T-cell (primary cell): ENCODE data around the gene SPOCD1. TPM values are rescaled to one million over a fixed set of nuclear protein-coding genes. Genes with fewer than 3 reads are reported as not detected.

Experiments used
- ATAC-seq, 4 experiments: fragments of 200-7000 bp in 3 of 4; fragments of 150-1000 bp in 1 of 4; cut with Tn5 transposase; replicated peaks in 1 of 4; 1 replicate in 3 of 4; 2 replicates in 1 of 4; pipeline ENCODE4 v1.10.0; 2021; ENCODE audit warnings: moderate library complexity in 3 of 4, mild to moderate bottlenecking in 2 of 4, moderate number of reproducible peaks in 1 of 4
- CTCF ChIA-PET, 2 donors: fragments of 300-600 bp; sonication (Branson Sonifier 250); formaldehyde crosslinking; loops; one replicate each; lab custom pipeline; 2022; ENCODE audit warnings: antibody characterized with exemption in 2 of 2; lab: Charles Lee
- POLR2A ChIA-PET, 2 donors: fragments of 300-600 bp; sonication (Branson Sonifier 250); formaldehyde crosslinking; loops; one replicate each; lab custom pipeline; 2022; ENCODE audit warnings: antibody characterized with exemption in 2 of 2; lab: Charles Lee
- DNase-seq, 35 experiments: peaks; one replicate each; pipeline versions ENCODE4 v3.0.0 to v3.0.0-alpha.2; 2013 to 2023
- H3K27ac ChIP-seq: one replicate; pipeline ENCODE4 v1.5.1; 2013; ENCODE audit warnings: low read length
- H3K27me3 ChIP-seq, 2 experiments: replicated peaks in 1 of 2; 1 replicate in 1 of 2; 2 replicates in 1 of 2; pipeline versions ENCODE4 v1.6.1 to v1.7.0; 2013; ENCODE audit warnings: low read length in 1 of 2, mixed read lengths in 1 of 2; ENCODE audit not compliant: control insufficient read depth in 2 of 2, insufficient read depth in 2 of 2; ENCODE audit errors: extremely low read depth in 1 of 2
- H3K36me3 ChIP-seq, 2 donors: 1 replicate in 1 of 2; 2 replicates in 1 of 2; pipeline versions ENCODE4 v1.6.1 to v1.7.0; 2013; ENCODE audit warnings: low read length in 1 of 2; ENCODE audit not compliant: control insufficient read depth in 2 of 2, insufficient read depth in 1 of 2; ENCODE audit errors: extremely low read depth in 1 of 2
- H3K4me1 ChIP-seq, 2 experiments: 1 replicate in 1 of 2; 2 replicates in 1 of 2; pipeline versions ENCODE4 v1.6.1 to v1.7.0; 2013; ENCODE audit warnings: low read length in 2 of 2, mixed read lengths in 1 of 2; ENCODE audit not compliant: insufficient read depth in 2 of 2, control insufficient read depth in 1 of 2; ENCODE audit errors: extremely low read depth in 1 of 2
- H3K4me3 ChIP-seq, 2 donors: 1 replicate in 1 of 2; 2 replicates in 1 of 2; pipeline versions ENCODE4 v1.5.1 to v1.7.0; 2013; ENCODE audit warnings: mild to moderate bottlenecking in 2 of 2, low read length in 1 of 2, moderate library complexity in 1 of 2; ENCODE audit not compliant: control insufficient read depth in 1 of 2; ENCODE audit errors: extremely low read depth in 1 of 2
- H3K9me3 ChIP-seq: 2 replicates; pipeline ENCODE4 v1.7.0; 2013
- H3K27ac Mint-ChIP-seq, 2 donors: one replicate each; pipeline ENCODE4 v1.8.0; 2020 to 2021; ENCODE audit warnings: mild to moderate bottlenecking in 2 of 2, mixed read lengths in 2 of 2
- H3K27me3 Mint-ChIP-seq, 2 donors: one replicate each; pipeline ENCODE4 v1.8.0; 2021 to 2022; ENCODE audit warnings: mixed read lengths in 2 of 2
- H3K36me3 Mint-ChIP-seq: one replicate; pipeline ENCODE4 v1.8.0; 2021; ENCODE audit warnings: mixed read lengths
- H3K4me1 Mint-ChIP-seq, 3 donors: one replicate each; pipeline ENCODE4 v1.8.0; 2020 to 2022; ENCODE audit warnings: mixed read lengths in 3 of 3, mild to moderate bottlenecking in 1 of 3
- H3K4me3 Mint-ChIP-seq, 3 donors: one replicate each; pipeline ENCODE4 v1.8.0; 2020 to 2022; ENCODE audit warnings: mild to moderate bottlenecking in 3 of 3, mixed read lengths in 3 of 3, moderate library complexity in 3 of 3
- H3K9me3 Mint-ChIP-seq, 3 donors: one replicate each; pipeline ENCODE4 v1.8.0; 2020 to 2022; ENCODE audit warnings: mixed read lengths in 3 of 3
- WGBS: methylation state at CpG from one replicate; pipeline ENCODE4 v1.1.5; 2013; ENCODE audit warnings: missing lambda C conversion rate; ENCODE audit not compliant: insufficient coverage; 5-methylcytosine and 5-hydroxymethylcytosine counted together
- total RNA-seq, 35 experiments: library from RNA in 6 of 35; stranded (reverse) in 6 of 35; fragments of 120-200 nt in 1 of 35; gene quantifications; one replicate each; pipeline versions ENCODE4 v1.2.1 to v1.2.4 and lab custom pipeline; 2013 to 2026

The SPOCD1 gene
- total RNA-seq, 5 donors from 2014 or later (not counting 1 experiment from before 2014, with no cell fraction given): not detected

GRCh38 chr1:31800674-31800967 is 15.2 kb downstream of the SPOCD1 start:
- Mint-ChIP-seq H3K27ac (no peak overlapping the region), H3K4me1 (peaks cover 5 to 13% (median 11%) of the 10 kb centered on the region in 3 donors), H3K4me3 (no peak overlapping the region), H3K36me3 (no peaks in the 10 kb centered on the region), H3K9me3 (no peaks in the 10 kb centered on the region), H3K27me3 (peaks cover 4 to 13% of the 10 kb centered on the region in 2 donors)
- Histone ChIP-seq H3K4me3 (no peak overlapping the region), H3K27me3 (peaks cover 0 to 43% of the 10 kb centered on the region in 2 experiments), H3K9me3 (no peaks in the 10 kb centered on the region), H3K36me3 (no peaks in the 10 kb centered on the region), H3K4me1 (no peaks in the 10 kb centered on the region), H3K27ac (no peak overlapping the region)
- no peak for DNase-seq
- 93% methylated on average over 2 of the region's 4 CpGs for WGBS
- CTCF ChIA-PET: no interaction called here
- ATAC-seq: no peak
- POLR2A ChIA-PET: no interaction called here

DNA sequence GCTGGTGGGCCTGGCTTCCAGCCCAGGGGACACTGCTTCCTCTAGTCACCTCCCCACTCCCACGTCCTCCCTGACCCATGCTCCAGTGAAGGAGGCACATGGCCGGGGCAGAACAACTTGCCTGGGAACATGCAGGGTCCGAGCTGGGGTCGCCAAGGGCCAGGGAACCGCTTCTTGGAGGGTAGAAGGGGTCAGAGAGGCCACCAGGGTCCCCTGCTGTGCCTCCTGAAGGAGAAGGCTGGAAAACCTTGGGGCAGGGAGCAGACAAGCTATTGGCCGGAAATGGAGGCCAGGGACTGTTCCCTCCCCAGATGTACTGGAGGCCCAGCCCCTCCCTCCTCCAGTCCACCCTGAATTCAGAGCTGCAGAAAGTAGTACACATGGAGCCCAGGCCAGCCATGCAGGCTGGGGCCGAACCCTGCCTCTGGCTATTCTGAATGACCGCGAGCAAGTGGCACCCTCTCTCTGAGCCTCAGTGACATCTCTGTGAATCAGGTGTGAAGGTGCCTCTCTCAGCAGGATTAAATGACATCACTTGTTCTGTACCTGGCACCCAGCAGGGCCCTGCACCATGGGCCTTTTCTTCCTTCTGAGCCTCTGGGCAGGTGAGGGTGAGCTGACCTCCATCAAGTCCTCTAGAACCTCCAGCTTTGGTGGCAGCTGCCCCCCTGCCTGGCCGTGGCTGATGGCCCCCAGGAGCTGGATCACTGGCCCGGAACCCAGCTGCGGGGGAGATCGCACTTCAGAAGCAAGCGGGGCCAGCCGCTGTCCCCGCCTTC is 15.7 kb downstream of the SPOCD1 start:
- Histone ChIP-seq H3K27ac (no peak overlapping the region), H3K9me3 (no peaks in the 10 kb centered on the region), H3K4me3 (no peak overlapping the region), H3K36me3 (no peaks in the 10 kb centered on the region), H3K27me3 (peaks cover 0 to 43% of the 10 kb centered on the region in 2 experiments), H3K4me1 (no peaks in the 10 kb centered on the region)
- Mint-ChIP-seq H3K27ac (no peak overlapping the region), H3K27me3 (peaks cover 4 to 14% of the 10 kb centered on the region in 2 donors), H3K9me3 (no peaks in the 10 kb centered on the region), H3K36me3 (no peaks in the 10 kb centered on the region), H3K4me3 (no peak overlapping the region), H3K4me1 (peaks cover 5 to 13% (median 11%) of the 10 kb centered on the region in 3 donors)
- no peak for ATAC-seq
- WGBS: 79% methylated on average over 6 of the region's 16 CpGs
- no peak for DNase-seq
- CTCF ChIA-PET: interaction anchor here in 1 of 2 donors (0.6 to 1.1 kb wide), 2 partner anchors 66 to 600 kb away, joined by 3 to 4 read pairs; no protein-coding TSS in a partner anchor
- POLR2A ChIA-PET: interaction anchor here in 1 of 2 donors (0.7 kb wide), 3 partner anchors 12 to 527 kb away, joined by 3 to 10 read pairs (median 4); no protein-coding TSS in a partner anchor

DNA sequence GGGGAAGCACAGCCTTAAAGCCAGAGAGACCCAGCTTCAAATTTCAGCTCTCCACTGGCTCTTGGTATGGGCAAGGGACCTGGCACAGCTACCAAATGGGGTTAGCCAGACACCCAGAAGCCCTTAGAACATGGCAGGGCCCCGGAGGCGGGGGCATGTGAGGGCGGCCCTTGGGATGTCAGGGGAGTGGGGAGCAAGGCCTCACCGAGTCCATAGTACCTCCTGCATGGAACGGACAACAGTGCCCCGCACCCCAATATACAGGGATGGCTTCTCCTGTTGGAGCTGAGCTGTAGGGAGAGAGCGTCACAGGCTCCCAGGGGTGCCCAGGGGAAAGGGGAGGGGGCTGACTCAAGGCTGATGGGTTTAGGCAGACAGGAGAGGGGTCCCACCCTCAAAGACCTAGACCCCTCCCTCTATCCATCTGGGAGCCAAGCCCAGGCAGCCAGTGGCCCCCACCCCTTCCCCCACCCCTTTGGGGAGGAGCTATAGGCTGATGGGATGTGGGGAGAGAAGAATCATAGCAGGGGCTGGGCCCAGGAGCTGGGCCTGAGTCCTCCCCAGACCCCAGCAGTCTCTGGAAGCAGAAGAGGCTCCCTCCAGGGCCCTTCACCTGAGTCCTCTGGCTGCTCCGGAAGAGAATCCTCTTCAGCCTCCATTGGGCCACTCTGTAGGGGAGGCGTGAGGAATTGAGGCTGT is 16.5 kb downstream of the SPOCD1 start:
- ChIA-PET CTCF (interaction anchor here in 1 of 2 donors (0.6 to 1.1 kb wide), 2 partner anchors 65 to 600 kb away, joined by 3 to 4 read pairs; no protein-coding TSS in a partner anchor), POLR2A (interaction anchor here in 1 of 2 donors (0.7 kb wide), 3 partner anchors 11 to 526 kb away, joined by 3 to 10 read pairs (median 4); no protein-coding TSS in a partner anchor)

DNA sequence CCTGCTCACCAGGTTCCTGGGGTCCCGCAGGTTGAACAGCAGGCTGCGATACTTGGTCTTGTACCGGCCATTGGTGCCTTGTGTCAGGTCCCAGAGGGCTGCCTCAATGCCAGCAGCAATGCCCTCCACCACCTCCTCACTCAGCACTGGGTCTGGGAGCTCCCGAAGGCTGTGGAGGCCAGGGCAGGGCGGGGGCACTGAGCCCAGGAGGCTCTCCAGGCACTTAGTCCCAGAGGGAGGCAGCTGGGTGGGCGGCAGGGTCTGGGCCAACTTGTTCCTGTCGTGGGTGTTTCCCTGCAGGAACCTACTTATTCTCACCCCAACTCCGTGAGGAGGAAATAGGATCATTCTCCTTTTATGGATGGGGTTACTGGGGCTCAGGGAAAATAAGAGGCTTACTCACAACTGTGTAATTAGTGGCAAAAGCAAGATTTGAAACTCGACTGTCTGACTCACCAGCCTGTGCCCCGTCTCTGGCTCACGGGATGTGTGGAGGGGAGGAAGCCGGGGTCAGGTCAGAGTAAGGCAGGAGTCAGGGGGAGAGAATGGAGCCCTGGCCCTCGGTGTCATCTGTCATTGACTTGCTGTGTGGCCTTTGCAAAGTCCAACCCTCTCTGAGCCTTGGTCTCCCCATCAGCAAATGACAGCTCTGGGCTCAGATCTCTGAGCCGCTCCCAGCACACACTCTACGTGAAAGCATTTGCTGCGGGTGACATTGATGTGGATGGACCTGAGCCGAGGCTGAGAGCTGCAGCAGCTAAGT is 17.2 kb downstream of the SPOCD1 start:
- no peak for ATAC-seq
- Histone ChIP-seq H3K27me3 (peaks cover 0 to 43% of the 10 kb centered on the region in 2 experiments), H3K36me3 (no peaks in the 10 kb centered on the region), H3K4me1 (no peaks in the 10 kb centered on the region), H3K4me3 (no peak overlapping the region), H3K9me3 (no peaks in the 10 kb centered on the region), H3K27ac (no peak overlapping the region)
- ChIA-PET POLR2A (no interaction called here), CTCF (interaction anchor here in 1 of 2 donors (0.6 kb wide), 1 partner anchor 168 kb away, joined by 7 read pairs; no protein-coding TSS in a partner anchor)
- H3K4me1 Mint-ChIP-seq: peaks cover 5 to 11% (median 11%) of the 10 kb centered on the region in 3 donors
- H3K9me3 Mint-ChIP-seq: no peaks in the 10 kb centered on the region
- WGBS: 73% methylated on average over 13 of the region's 17 CpGs
- DNase-seq: no peak
- no peak overlapping the region for H3K4me3 Mint-ChIP-seq
- no peak overlapping the region for H3K27ac Mint-ChIP-seq
- peaks cover 4 to 14% of the 10 kb centered on the region in 2 donors for H3K27me3 Mint-ChIP-seq
- no peaks in the 10 kb centered on the region for H3K36me3 Mint-ChIP-seq

More for the DNA sequence above, 16.5 kb downstream of the SPOCD1 start:
- no peak overlapping the region for H3K4me3 Mint-ChIP-seq
- no peak overlapping the region for H3K27ac ChIP-seq
- no peak for ATAC-seq
- no peak for DNase-seq
- H3K9me3 ChIP-seq: no peaks in the 10 kb centered on the region
- H3K4me1 Mint-ChIP-seq: peaks cover 5 to 13% (median 11%) of the 10 kb centered on the region in 3 donors
- no peaks in the 10 kb centered on the region for H3K9me3 Mint-ChIP-seq
- peaks cover 4 to 14% of the 10 kb centered on the region in 2 donors for H3K27me3 Mint-ChIP-seq
- no peaks in the 10 kb centered on the region for H3K4me1 ChIP-seq
- H3K36me3 ChIP-seq: no peaks in the 10 kb centered on the region
- peaks cover 0 to 43% of the 10 kb centered on the region in 2 experiments for H3K27me3 ChIP-seq
- H3K4me3 ChIP-seq: no peak overlapping the region
- no peaks in the 10 kb centered on the region for H3K36me3 Mint-ChIP-seq
- 88% methylated on average over 4 of the region's 9 CpGs for WGBS
- H3K27ac Mint-ChIP-seq: no peak overlapping the region

DNA sequence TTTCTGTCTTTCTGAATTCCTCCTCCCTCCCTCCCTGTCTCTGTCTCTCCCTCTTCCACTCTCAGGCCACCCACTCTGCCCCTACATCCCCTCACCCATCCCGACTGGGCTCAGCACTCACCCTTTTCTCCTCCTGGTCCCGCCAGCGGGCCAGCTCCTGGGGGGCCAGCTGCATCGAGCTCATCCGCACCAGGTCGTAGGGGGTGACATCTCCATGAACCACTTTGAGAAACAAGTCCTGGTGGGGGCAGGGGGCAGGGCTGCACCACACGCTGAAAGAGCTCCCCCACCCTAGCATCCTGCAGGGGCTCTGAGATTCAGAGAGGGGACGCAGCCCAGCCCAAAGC is 17.8 kb downstream of the SPOCD1 start:
- Mint-ChIP-seq H3K4me3 (no peak overlapping the region), H3K27me3 (peaks cover 4 to 16% of the 10 kb centered on the region in 2 donors), H3K9me3 (no peaks in the 10 kb centered on the region), H3K36me3 (no peaks in the 10 kb centered on the region), H3K27ac (no peak overlapping the region), H3K4me1 (peaks cover 5 to 11% (median 9%) of the 10 kb centered on the region in 3 donors)
- H3K27ac ChIP-seq: no peak overlapping the region
- H3K4me3 ChIP-seq: no peak overlapping the region
- no peaks in the 10 kb centered on the region for H3K4me1 ChIP-seq
- ChIA-PET CTCF (interaction anchor here in 1 of 2 donors (0.6 kb wide), 1 partner anchor 169 kb away, joined by 7 read pairs; no protein-coding TSS in a partner anchor), POLR2A (no interaction called here)
- ATAC-seq (no peak), DNase-seq (no peak)
- WGBS: 90% methylated on average over 2 of the region's 8 CpGs
- H3K9me3 ChIP-seq: no peaks in the 10 kb centered on the region
- H3K36me3 ChIP-seq: no peaks in the 10 kb centered on the region
- H3K27me3 ChIP-seq: peaks cover 0 to 43% of the 10 kb centered on the region in 2 experiments

GRCh38 chr1:31797216-31797615 is 18.6 kb downstream of the SPOCD1 start:
- H3K4me1 ChIP-seq: no peaks in the 10 kb centered on the region
- Mint-ChIP-seq H3K27me3 (peaks cover 4 to 18% of the 10 kb centered on the region in 2 donors), H3K36me3 (no peaks in the 10 kb centered on the region), H3K4me1 (peaks cover 0 to 2% (median 1%) of the 10 kb centered on the region in 3 donors), H3K9me3 (no peaks in the 10 kb centered on the region), H3K4me3 (no peak overlapping the region), H3K27ac (no peak overlapping the region)
- DNase-seq (no peak), ATAC-seq (no peak)
- no peak overlapping the region for H3K4me3 ChIP-seq
- peaks cover 0 to 43% of the 10 kb centered on the region in 2 experiments for H3K27me3 ChIP-seq
- ChIA-PET POLR2A (no interaction called here), CTCF (interaction anchor here in 1 of 2 donors (0.6 kb wide), 1 partner anchor 846 kb away, joined by 4 read pairs; no protein-coding TSS in a partner anchor)
- no peaks in the 10 kb centered on the region for H3K36me3 ChIP-seq
- no peaks in the 10 kb centered on the region for H3K9me3 ChIP-seq
- no peak overlapping the region for H3K27ac ChIP-seq
- 83% methylated on average over 5 of the region's 5 CpGs for WGBS
